Choroid plexus epithelial cell (primary cell): ENCODE measurements around the gene KCNG4.

Experiments used
- DNase-seq: peaks from one replicate; pipeline ENCODE4 v3.0.0-alpha.2; 2010; ENCODE audit warnings: low read depth
- H3K4me3 ChIP-seq: 2 replicates; pipeline ENCODE4 v1.5.1; 2011; ENCODE audit warnings: low read depth, mild to moderate bottlenecking, control low read depth, low read length, moderate library complexity
- CTCF ChIP-seq: conservative IDR thresholded peaks from 2 replicates; pipeline ENCODE4 v1.5.1; 2011; ENCODE audit warnings: low read depth, mild to moderate bottlenecking, control low read depth, inconsistent platforms, low read length, moderate library complexity

The KCNG4 gene

GRCh38 chr16:84239909-84240308 is at the start of gene KCNG4:
TSS of gene KCNG4 (minus strand) at chr16:84240012. CDS start at chr16:84237485, 2,527 bp downstream.
- DNase-seq = no peak
- TF ChIP-seq CTCF = no peak
- no peak within 1 kb of the TSS for H3K4me3 ChIP-seq

GRCh38 chr16:84288902-84289301 is 49.1 kb upstream of the KCNG4 start:
- H3K4me3 ChIP-seq = no peak overlapping the region
- TF ChIP-seq CTCF = no peak
- DNase-seq = no peak

- TF ChIP-seq CTCF = no peak
- no peak overlapping the region for H3K4me3 ChIP-seq
- DNase-seq = no peak
Measured at GRCh38 chr16:84286578-84287240, 46.9 kb upstream of the KCNG4 start.

- DNase-seq = no peak
- no peak for TF ChIP-seq CTCF
- H3K4me3 ChIP-seq = no peak overlapping the region
Measured at GRCh38 chr16:84284154-84284722, 44.4 kb upstream of the KCNG4 start.

GRCh38 chr16:84283314-84284153 is 43.7 kb upstream of the KCNG4 start:
- DNase-seq = no peak
- no peak for TF ChIP-seq CTCF
- H3K4me3 ChIP-seq = no peak overlapping the region

- no peak overlapping the region for H3K4me3 ChIP-seq
- DNase-seq = no peak
- TF ChIP-seq CTCF = no peak
Measured at GRCh38 chr16:84282533-84282932, 42.7 kb upstream of the KCNG4 start.

- no peak overlapping the region for H3K4me3 ChIP-seq
- DNase-seq = peak; percentile 46
- TF ChIP-seq CTCF = no peak
Measured at GRCh38 chr16:84281074-84281473, 41.3 kb upstream of the KCNG4 start.
